Esophagus muscularis mucosa (tissue), 4 donors: ENCODE data around the gene CNOT2.

Experiments
- CTCF ChIP-seq, 3 experiments: fragments of 200-600 bp in 2 of 3; fragments of 450-650 bp in 1 of 3; sonication (generic) in 2 of 3; IDR thresholded peaks; one replicate each; pipeline ENCODE4 v1.5.1; 2017 to 2019; ENCODE audit warnings: antibody characterized with exemption in 3 of 3, mild to moderate bottlenecking in 2 of 3, moderate library complexity in 1 of 3
- EP300 ChIP-seq: sonication (generic); formaldehyde crosslinking; IDR thresholded peaks from one replicate; pipeline ENCODE4 v1.6.1; 2017; ENCODE audit warnings: antibody characterized with exemption
- POLR2A ChIP-seq: fragments of 450-650 bp; IDR thresholded peaks from one replicate; pipeline ENCODE4 v1.6.1; 2017; ENCODE audit warnings: antibody characterized with exemption, moderate library complexity, mild to moderate bottlenecking, low read depth
- POLR2AphosphoS5 ChIP-seq, 2 donors: sonication (generic); formaldehyde crosslinking; IDR thresholded peaks; one replicate each; pipeline ENCODE4 v1.6.1; 2017; ENCODE audit warnings: antibody characterized with exemption in 2 of 2

- TF ChIP-seq POLR2AphosphoS5 (IDR thresholded peaks at IDR 0.05) = no peak
- TF ChIP-seq CTCF (IDR thresholded peaks at IDR 0.05) = no peak
- no peak for TF ChIP-seq EP300
- TF ChIP-seq POLR2A = no peak
Measured at GRCh38 chr12:70398002-70398401, 154.8 kb downstream of the CNOT2 start.
